HTERT RPE-1 (cell line): Measurements from ENCODE around the gene TESMIN.

ENCODE experiments used
- in situ Hi-C: fragments of 300-500 bp; cut with MboI; formaldehyde crosslinking; loops from 4 replicates; pipeline ENCODE4 v1.14.3; 2020; ENCODE audit warnings: low sequenced_read_pairs

The TESMIN gene

DNA sequence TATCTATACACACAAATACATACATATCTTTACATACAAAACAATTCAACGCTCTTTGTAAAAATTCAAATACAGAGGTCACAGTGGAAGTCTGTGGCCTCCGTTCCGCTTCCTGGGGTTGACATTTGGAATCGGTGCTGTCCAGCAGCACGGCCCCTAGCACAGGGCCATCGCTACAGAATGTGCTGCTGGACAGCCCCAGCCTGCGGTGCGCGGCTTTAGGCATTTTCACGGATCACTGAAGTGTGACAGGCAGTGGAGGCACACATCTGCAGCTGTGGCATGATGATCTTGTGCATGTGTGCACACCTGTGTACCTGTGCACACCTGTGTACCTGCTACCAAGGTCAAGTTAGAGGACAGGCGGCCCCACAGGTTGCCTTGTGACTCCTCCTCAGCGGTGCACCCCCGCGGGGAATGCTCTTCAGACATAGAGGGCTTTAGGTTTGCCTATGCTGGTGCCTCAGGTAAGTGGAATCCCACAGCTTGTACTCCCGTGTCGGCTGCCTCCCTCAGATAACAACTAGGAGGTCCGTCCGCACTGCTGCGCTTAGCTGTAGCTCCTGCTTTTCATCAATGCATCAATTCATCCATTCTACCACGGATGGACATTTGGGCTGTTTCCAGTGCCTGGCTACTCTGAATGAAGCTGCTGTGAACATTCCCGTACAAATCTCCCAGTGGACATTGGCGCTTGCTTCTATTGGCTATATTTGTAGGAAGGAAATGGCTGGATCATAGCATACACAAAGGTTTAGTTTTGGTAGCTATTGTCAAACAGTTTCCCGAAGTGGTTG is 37.1 kb downstream of the TESMIN start:
- in situ Hi-C loops, result no loop called here

DNA sequence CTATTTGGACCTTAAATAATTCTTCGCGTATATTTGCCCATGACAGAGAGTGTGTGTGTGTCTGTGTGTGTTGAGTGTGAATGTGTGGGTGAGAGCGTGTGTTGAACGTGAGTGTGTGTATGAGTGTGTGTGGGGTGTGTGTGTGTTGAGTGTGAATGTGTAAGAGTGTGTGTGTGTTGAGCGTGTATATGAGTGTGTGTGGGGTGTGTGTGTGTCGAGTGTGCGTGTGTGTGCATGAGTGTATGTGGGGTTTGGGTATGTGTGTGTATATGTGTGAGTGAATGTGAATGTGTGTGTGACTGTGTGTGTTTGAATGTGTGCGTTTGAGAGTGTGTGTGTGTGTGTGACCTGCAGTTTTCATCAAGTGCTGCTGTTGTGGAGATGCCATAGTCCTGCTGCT is 40.2 kb downstream of the TESMIN start:
- in situ Hi-C loops, result no loop called here

DNA sequence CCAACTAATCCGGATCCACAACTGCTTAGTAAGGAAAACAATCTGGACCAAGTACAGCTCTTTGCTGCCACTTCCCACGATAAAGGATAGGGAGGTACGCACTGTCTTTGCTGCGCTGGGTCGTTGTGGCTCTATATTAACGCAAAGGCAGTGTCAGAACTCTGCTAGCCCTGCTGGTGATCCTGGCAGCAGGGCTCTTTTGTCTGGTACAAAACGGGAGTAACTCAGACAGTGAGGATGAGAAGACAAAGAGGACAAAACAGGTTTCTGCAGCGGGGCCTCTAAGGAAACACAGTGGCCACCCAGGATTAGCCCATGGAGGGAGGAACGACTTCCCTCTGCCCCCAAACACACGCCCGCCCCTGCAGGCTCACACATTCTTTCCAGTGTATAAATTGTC is 40.9 kb downstream of the TESMIN start:
- in situ Hi-C loops, result no loop called here

DNA sequence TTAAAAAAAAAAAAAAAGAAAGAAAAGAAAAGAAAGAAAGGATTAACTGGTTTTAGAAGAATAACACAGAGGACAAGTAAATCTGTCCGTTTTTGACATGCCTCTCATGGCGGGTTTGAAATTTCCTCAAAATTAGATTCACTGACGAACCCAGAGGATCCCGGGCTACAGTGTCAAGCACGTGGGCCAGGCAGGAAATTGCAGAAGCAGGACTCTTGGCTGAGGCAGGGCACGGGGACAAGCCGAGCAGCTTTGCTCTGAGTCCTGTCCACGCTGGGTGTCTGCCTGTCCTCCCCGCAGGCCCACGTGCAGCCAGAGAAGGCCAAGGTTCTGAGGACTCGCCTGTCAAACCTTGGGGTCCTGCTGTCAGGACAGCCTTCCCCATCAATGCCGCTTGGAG is 42.3 kb downstream of the TESMIN start:
- in situ Hi-C loops, result no loop called here

DNA sequence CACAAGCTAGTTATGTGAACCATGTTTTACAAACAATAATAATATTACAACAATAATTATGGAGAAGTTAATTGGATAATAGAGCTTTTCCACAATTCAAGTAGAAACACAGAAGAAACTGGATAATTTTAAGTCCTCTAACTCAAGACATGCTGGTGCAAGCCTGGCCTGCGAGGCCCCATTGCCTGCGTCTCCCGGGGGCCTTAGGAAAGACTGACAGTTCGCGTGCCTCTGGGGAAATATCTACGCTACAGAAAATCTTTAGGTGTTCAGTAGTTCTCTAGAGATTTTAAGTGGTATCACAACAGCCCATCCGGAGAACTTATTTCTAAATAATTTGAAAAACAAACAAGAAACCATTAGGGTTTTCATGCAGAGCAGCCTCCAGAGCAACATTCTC is 43.8 kb downstream of the TESMIN start:
- in situ Hi-C loops, result no loop called here

DNA sequence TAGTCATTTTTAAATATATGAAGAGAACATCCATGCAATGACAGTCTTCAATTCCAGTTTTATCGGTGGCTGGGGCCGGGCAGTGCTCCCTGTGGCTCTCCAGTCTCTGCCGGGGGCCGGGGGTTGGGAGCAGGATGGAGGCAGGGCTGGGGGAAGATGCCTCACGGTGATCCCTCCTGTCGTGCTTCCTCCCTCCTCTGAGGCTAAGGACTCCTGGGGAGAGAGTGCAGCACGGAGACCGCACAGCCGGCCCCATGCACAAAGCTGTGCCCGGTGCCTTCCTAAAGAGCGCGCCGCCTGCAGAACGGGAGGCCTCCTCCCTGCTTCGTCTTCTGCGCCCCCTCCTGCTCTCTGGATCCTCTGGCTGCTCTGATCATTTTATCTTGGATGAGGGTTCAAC is 46.4 kb downstream of the TESMIN start:
- in situ Hi-C loops, result no loop called here

DNA sequence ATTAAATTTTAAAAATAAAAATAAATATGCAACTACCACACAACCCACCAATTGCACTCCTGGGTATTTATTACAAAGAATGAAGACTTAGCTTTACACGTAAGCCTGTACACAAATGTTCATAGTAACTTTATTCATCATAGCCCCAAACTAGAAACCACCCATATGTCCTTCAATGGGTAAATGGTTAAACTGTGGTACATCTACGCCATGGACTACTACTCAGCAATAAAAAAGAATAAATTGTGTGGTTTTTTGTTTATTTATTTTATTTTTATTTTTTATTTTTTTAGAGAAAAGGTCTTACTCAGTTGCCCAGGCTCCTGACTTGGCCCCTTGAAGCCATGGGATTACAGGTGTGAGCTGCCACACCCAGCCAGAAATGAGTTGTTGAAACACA is 52.3 kb downstream of the TESMIN start:
- in situ Hi-C loops, result no loop called here

DNA sequence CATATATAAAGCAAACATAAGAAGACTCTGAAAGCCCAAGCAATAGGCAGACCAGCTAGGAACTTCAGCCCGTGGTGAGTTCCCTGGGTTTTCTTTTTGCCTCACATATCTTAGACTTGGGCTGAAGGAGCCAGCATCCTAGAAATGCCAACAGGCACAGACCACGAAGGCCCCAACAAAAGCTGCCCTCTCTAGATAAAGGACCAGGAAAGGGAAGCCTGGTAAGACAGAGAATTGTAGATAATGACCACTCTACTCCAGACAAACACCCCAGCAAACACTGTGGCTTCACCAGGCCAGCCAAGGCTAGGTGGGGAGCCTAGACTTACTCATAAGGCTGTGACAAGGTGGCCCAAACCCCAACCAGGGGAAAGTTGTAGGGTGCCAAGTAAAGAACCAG is 55.8 kb downstream of the TESMIN start:
- in situ Hi-C loops, result no loop called here

DNA sequence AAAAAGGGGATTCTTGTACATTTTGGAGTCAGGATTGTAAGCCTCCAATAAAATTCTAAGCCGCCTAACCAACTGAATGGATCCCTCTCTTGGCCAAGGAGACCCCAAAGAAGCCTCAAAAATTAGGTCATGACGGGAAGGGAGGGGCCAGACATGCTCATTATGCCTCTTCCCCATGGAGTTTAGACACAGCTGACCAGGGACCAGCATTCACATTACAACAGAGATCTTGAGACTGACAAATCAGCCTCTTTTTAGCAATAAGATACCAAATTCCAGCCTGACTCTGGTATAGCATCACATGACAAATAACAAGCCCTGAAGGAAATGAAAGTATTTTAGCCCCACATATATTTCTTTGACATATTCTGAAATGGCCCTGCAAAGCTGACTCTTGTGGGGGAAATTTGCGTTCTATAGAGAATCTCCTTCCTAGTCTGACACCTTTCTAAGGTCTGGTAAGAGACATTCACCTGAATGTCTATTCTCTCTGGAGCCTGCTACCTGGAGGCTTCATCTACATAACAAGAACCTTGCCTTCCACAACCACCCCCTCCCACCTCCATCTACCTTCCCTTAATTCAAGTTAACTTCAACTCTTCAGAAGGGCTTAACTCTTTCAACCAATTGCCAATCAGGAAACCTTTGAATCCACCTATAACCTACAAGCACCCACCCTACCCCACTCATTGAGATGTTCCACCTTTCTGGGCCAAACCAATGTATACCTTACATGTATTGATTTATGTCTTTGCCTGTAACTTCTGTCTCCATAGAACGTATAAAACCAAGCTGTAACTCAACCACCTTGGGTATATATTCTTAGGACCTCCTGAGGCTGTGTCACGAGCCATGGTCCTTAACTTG is 56.7 kb downstream of the TESMIN start:
- in situ Hi-C loops, result no loop called here

DNA sequence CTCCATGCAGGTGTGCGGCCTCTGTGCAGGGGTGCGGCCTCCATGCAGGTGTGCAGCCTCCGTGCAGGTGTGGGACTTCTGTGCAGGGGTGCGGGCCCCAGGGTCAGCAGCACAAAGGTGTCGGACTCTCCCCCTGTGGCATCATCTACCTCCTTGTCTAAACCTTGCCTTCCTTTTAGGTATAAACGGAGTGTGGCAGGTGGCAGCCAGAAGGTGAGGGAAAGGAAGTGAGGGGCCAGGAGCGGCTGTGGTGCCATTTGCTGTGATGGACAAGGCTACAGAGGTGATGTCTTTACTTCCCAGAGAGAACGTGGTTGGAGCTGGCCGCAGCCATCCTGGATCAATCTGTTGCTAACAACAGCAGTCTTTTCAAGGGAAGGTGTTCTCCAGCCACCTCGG is 57.8 kb downstream of the TESMIN start:
- in situ Hi-C loops, result no loop called here

DNA sequence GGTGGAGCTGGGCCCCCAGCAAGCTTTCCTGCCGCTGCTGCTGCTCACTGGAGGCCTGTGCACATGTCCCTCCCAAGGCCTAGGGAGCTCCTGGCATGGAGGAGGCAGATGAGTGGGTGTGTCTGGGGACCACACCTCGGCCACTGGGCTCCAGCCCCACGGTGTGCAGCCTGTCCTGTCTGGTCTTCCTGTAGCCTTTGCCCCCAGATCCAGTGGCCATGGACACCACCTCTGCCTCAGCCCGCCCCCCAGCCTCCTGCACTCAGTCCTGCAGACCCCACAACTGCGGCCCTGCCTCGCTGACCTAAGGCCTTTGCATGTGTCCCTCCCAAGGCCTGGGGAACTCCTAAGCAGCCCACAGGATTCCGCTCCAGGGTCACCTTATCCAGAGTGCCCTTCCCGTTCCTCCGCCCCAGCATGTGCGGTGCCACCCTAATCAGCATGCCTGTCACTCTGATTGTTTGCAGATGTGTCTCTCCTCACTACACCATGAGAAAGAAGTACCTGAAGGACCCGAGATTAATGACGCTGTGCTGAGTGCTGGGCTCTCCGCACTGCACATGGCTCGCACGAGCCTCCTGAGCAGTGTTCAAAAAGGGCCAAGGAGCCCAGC is 58.3 kb downstream of the TESMIN start:
- in situ Hi-C loops, result no loop called here

DNA sequence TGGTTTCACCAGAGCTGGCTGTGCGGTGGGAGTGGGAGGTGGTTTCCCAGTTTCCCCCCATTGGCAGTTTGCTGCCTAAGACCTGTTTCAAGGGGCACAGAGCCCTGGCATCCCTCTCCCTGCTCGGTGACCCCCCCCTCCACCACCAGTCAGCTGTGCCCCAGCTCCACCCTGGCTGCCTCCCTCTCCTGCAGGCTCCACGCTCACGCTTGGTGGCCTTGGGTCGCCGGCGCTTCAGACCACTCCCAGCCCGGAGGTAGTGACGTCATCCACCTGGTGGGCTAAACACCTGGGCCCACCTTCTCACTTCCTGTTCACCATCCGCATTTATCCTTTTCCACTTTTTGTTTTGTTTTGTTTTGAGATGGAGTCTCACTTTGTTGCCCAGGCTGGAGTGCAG is 59.2 kb downstream of the TESMIN start:
- in situ Hi-C loops, result no loop called here

DNA sequence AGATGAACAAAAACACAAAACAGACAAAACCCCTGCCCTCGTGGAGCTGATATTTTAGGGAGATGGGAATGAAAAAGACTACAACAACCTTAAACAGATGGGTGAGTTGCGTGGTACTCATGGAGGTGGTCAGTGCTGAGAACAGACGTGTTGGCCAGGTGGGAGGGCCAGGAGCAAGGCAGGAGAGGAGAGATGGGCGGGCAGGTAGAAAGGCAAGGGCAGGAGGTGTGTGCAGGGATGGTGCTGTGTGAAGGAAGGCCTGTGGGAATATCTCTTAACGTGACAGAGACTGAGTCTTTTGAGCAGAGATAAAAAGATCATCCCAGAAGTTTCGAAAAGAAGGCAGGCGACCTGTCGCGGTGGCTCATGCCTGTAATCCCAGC is 59.9 kb downstream of the TESMIN start:
- in situ Hi-C loops, result no loop called here

DNA sequence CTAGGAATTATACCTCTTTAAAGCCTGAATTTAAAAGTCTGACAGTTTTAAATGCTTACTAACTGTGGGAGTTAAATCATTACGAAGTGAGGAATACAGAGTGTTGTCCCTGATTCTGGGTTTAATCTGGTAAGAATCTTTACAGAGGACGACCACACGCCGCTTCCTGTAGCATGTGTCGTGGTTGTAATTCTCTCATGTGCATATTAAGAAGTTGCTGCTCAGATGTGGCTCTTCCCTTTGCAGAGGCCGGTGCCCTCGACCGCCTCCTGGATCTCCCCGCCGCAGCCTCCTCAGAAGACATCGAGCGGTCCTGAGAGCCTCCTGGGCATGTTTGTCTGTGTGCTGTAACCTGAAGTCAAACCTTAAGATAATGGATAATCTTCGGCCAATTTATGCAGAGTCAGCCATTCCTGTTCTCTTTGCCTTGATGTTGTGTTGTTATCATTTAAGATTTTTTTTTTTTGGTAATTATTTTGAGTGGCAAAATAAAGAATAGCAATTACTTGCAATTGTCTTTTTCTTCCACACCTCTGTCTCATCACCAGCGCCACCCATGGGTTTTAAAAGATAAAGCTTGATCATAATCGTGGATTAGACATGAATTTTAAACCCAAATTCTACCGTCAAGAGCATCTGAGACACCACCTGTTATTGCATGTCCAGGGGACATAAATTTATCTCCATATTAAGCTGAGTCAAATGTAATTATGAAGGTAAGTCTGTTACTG is 60.5 kb downstream of the TESMIN start:
- in situ Hi-C loops, result no loop called here

DNA sequence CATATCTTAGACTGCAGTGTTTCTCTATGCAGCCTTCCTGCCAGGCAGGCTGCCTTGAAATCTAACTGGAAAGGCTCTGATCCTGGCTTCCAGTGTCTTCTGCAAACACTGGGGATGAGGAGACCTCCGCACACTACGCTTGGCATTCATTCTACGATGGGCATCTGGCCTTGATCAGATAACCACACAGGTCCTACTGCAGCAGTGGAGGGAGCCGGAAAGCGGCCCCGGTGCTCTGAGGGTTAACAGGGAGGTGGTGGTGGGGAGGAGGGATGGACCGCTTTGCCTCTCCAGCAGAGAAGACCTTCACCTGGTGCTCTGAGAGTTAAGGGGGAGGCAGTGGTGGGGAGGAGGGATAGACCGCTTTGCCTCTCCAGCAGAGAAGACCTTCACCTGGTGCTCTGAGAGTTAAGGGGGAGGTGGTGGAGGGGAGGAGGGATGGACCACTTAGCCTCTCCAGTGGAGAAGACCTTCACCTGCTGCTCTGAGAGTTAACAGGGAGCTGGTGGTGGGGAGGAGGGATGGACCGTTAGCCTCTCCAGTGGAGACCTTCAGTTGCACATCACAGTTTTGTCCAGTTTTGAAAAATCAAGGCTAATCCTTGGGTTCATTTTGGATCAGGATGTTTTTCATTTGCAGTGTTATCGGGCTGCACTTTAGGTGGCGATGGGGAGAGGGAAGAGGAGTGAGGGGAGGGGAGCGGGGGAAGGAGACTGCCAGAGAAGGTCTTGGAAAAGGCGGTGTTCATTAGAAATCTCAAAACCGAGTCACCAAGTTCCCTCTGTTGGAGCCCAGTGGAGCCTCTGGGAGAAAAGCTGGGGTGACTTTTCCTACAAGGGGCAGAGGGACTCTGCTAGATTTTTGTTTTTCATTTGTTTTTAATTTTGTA is 61.3 kb downstream of the TESMIN start:
- in situ Hi-C loops, result no loop called here

DNA sequence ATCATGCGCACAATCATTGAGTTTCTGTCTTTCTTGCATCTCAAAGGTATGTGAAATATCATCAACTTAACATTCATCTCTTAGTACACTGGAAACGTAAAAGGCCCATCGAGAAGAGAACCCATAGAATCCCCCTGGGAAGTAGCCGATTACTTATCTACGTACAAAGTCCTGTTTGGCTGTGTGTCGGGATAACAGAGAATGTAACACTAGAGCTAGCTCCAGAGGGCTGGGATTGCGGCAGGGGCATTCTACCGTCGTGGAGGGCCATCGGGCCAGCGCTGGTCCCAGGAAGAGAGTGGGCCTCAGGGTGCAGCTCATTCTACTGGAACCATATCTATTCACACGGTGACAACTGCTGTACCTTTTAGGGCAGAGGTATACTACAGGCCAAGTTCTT is 62.4 kb downstream of the TESMIN start:
- in situ Hi-C loops, result no loop called here

DNA sequence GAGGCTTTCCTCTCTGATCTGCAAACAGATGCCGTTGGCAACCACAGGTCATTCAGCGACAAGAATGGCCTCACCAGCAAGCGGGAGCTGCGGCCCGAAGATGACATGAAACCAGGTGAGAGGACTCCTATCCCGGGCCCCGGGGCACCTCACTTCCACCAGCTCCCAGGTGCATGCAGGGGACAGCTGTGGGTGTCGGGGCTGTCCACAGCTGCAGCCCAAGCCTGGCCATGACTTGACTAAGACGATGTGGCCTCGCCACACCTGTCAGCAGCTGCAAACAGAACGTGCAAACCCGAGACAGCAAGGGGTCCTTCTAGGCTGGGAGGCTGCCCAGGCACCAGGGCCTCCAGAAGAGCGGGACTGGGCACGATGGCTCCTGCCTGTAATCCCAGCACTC is 63.3 kb downstream of the TESMIN start:
- in situ Hi-C loops, result no loop called here

DNA sequence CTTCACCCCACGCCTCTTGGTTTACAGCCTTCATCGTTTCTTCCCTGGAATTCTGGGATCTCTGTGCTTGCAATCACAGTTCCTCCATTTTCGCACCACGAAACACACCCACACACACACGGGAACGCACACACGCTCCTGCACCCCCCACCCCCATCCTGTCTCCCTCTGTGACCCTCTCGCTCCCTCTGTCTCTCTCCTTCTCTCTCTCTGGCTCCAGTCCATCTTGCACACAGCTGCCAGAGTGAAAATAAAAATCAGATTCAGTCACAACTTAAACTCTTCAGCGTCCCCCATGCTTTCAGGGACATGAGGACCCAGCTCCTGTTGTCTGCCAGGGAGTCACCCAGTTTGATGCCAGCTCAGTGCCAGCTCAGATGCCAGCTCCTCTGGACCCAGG is 64.0 kb downstream of the TESMIN start:
- in situ Hi-C loops, result no loop called here

DNA sequence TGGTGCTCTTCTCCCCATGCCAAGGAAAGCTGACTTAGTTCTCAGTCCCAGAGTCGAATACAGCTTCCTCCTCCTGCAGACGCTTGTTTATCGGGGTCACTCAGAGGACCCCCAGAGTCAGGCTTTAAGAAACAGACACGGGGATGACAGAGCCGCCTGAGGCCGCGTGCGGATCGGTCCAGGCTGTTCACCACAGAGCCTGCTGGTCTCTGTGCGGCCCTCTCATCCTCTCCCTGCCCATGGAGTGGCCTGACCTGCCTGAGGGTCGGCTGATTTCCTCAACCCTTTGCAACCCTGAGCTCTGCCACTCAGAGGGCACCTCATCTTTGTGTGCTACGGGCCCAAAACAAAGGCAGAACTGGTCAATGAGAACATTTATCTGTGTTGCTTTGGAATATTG is 64.8 kb downstream of the TESMIN start:
- in situ Hi-C loops, result no loop called here

DNA sequence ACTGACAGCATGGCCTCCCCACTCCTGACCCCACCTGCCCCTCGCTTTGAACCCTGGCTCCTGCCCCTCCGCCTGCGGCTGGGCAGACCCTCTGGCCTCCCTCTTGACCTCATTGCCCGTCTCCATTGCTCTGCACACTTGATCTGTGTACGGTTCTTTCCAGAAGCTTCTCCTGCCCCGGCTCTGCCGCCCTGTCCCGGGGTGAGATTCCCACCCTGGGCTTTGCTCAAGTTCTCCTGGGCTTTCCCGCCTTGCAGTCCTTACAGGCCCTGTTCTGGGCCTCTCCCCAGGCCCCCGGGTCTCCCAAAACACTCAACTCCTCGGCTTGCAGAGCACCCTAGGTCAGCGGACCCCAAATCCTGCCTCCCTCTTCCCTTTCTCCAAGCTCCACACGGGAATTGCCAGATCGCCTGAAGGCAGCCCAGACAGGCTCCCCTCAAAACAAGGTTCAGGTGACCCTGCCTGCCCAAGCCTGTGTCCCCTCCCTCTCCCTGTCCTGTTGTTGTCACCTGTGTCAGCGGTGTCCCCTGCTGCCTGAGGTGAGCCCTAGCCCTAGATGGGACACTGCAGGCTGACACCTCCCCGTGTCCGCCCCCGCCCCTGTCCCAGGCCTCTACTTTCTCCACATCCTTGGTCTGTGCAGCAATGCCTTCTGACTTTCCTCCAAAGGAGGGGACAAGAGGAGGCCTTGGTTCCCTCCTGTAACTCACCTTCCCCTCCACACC is 65.5 kb downstream of the TESMIN start:
- in situ Hi-C loops, result no loop called here
